COR-L47 (cell line): Measurements from ENCODE around the gene ELP6.
A peak's percentile ranks its signal among the peaks of the same experiment; 100 is the strongest.
"Not testable (repeated sequence)": the region's sequence is repeated elsewhere in the genome, so short reads cannot be mapped to it uniquely, and the experiment has no call there.

ENCODE experiments used
- DNase-seq: peaks from one replicate; lab custom pipeline; 2025; lab: John Stamatoyannopoulos, UW

Gene ELP6

DNA sequence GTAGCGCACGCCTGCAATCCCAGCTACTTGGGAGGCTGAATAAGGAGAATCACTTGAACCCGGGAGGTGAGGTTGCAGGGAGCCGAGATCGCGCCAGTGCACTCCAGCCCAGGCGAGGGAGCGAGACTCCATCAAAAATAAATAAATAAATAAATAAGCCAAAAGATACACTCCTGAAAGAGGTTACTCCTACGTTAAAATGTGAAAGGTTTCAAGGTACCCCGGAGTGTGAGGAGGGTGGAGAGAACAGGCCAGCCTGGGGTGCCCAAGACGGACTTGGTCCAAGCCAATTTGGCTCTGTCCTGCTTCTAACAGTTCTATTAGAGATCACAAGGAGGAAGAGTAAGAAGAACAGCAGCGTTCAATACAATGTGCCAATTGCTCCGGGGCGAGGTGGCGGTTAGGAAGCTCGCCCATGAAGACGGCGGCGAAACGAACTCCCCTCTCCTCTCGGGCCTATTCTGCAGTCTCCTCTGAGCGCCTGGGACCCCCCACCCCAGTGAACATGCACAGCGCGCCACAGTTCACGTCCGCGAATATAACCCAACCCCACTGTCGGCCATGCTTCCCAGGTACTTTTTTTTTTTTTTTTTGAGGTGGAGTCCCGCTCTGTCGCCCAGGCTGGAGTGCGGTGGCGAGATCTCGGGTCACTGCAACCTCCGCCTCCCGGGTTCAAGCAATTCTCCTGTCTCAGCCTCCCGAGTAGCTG lies 942 bp downstream of the ELP6 start:
- peak; percentile 8 for DNase-seq

DNA sequence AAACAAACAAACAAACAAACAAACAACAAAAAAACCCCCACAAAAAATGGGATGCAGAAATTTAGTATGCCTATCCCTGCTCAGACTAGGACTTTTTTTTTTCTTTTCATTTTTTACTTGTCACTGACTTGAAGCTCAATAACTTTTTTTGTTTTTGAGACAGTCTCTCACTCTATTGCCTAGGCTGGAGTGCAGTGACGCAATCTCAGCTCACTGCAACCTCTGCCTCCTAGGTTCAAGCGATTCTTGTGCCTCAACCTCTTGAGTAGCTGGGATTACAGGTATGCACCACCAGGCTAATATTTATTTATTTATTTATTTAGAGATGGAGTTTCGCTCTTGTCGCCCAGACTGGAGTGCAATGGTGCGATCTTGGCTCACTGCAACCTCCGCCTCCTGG lies 8.2 kb downstream of the ELP6 start:
- not testable (repeated sequence) for DNase-seq

DNA sequence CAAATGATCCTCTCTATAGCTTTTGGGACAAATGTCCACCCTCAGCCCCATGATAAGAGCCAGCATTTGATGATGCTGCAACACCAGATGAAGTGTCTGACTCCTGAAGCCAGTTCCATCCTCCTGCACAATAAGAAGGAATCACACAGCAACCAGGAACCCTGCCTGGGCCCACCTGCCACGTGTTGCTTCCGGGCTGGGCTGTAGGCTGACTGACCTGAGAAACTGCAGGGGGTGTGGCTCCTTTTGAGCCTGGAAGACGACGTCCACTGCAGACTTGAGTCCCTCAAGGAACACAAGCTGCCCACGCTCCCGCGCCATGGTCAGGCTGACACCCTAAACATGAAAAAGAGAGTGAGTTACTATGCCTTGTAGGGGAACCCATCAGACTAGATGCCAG lies 9.4 kb downstream of the ELP6 start:
- DNase-seq: no peak

DNA sequence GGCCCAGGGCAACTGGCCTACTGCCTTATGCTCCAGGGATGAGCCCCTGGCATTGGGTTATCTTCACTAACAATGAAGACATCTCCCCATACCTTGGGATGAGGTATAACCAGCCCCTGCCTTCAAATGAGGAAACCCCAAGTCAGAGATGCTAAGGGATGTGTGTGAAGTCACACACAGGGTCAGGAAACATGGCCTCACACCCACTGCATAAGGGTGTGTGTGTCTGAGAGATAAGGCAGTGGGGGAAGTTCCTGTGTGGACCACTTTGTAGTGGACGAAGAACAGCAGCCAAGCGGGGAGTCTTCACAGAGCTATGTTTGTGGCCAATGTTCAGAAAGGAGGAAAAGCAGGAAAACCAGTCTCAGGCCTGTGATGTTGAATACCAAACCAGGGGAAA lies 10.5 kb downstream of the ELP6 start:
- DNase-seq: no peak

DNA sequence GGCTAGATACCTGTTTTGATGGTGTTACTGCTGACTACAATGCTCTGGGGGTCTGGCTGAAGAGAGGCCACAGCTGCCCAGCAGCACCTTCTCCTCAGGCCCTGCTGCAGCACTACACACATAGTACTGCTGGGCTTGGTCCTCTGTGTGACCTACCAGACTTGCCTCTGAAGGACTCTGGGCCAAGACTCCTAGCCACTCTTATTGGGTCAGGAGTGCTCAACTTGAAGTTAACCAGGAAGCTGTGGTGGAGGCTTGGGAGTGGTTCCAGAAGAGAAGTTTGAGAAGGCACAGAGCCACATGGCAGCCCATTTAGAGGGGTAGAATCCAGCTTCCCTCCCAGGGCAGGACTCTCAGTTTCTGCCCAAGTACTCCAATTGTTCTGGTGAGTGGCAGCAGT lies 16.6 kb downstream of the ELP6 start:
- no peak for DNase-seq

DNA sequence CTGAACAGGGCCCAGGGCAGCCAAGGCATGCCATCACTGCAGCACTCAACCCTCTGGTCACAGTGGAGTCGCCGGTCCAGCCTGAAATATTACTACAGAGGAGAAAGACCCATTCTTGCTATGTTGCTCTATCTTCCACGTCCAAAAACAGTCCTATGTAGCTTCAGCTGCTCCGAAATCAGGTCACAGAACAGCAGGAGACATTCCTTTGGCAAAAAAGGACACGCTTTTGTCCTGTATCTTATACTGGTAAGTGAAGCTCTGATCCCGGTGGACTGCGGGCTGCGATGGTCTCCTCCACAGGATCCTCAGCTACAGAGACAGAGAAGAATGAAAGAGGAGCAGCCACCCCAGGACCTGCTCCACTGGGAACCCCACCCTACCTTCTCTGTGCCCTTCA lies 17.6 kb downstream of the ELP6 start:
- DNase-seq: no peak

DNA sequence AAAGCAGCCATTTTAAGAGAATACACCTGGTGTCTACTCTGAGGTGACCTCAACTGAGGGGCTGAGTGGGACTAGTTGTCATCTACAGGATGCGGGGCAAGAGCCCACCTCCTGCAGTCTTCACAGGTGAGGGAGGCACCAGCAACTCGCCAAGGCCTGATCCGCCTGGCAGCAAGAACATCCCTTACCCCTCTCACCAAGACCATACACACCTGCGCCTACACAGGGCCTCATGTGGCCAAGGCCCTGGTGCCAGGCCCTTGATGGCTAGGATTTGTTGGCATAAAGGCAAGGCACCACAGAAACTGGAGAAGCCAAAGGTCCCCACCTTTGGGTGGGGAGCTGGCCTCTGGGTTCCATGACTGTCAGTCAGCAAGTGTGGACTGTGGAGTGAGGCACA lies 18.4 kb downstream of the ELP6 start:
- DNase-seq: no peak

DNA sequence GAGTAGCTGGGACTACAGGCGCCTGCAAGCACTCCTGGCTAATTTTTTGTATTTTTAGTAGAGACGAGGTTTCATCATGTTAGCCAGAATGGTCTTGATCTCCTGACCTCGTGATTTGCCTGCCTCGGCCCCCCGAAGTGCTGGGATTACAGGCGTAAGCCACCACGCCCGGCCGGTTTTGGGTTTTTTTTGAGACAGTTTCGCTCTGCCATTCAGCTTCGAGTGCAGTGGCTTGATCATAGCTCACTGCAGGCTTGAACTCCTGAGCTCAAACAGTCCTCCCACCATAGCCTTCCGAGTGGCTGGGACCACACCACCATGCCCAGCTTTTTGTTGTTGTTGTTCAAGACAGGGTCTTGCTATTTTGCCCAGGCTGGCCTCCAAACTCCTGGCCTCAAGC lies 21.7 kb downstream of the ELP6 start:
- no peak for DNase-seq

DNA sequence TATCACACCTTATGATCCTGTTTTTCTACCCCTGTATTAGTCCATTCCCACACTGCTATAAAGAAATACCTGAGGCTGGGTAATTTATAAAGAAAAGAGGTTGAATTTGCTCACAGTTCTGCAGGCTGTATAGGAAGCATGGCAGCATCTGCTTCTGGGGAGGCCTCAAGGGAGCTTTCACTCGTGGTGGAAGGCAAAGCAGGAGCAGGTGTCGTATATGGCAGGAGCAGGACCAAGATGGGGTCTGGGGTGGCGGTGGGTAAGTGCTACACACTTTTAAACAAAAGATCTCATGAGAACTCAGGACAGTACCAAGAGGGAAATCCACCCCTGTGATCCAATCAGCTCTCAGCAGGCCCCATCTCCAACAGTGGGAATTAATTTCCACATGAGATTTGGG lies 22.3 kb downstream of the ELP6 start:
- DNase-seq: no peak

DNA sequence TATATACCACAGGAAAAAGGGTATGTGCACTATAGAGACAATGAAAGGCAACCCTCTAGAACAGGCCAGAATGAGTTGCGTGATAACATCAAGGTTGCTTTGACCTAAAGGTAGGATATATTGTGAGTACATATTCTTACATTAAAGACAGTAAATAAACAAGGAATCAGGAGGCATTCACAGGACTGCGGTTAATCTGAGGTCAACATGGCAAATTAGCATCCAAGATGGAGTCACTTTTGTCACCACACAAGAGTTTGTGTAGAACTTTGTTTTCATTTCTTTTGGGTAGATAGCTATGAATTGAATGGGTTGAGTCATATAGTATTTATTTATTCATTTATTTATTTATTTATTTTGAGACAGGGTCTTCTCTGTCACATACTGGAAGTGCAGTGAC lies 26.2 kb downstream of the ELP6 start:
- DNase-seq: no peak

DNA sequence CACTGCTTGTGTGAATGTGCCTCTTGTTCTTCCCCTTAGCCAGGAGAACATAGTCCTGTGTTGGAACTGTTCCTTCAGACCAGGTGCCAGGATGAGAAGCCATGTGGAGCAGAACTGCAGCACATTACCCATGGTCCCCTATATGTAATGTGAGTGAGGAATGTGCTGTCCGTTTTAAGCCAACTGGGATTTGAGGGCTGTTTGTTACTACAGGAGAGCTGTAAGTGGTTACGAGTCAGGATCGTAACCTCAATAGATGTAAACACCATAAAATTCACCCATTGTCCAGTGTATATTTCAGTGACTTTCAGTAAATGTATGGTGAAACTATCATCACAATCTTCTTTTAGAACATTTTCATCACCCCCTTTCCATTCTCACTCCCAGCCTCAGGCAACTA lies 27.7 kb downstream of the ELP6 start:
- DNase-seq: no peak

DNA sequence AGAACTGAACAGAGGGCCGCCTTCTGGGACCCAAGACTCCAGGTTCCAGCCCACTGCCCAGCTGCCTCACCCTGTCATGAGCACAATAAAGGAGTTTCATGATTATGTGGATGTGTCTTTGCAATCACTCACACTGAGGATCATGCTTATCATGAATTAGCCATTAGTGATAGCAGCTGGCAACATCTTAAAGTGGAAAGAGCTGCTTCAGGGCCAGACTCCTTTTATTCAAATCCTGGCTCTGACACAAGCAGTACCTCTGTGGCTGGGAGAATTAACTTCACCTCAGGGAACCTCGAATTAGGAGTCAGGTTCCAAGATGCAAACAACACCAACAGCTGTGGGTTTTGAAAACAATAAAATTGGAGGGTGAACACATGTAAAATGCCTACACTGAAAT lies 31.1 kb downstream of the ELP6 start:
- DNase-seq: no peak

DNA sequence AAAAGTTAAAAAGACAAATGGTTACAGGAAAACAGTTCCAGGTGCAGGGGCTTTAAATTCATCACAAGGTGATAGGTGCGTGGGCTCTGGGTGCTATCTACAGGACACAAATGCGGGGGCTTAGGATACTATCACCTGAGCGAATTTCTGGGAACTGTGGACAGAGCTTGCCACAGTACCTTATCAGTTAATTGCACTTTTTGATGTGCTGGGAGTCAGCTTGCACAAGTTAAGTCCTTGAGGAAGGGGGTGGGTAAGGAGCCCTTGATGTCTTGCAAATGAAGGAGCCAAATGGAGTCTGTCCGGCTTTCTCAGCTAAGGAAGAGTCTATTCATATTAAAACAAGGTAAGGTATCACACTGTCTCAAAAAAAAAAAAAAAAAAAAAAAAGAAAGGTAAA lies 31.7 kb downstream of the ELP6 start:
- DNase-seq: not testable (repeated sequence)

DNA sequence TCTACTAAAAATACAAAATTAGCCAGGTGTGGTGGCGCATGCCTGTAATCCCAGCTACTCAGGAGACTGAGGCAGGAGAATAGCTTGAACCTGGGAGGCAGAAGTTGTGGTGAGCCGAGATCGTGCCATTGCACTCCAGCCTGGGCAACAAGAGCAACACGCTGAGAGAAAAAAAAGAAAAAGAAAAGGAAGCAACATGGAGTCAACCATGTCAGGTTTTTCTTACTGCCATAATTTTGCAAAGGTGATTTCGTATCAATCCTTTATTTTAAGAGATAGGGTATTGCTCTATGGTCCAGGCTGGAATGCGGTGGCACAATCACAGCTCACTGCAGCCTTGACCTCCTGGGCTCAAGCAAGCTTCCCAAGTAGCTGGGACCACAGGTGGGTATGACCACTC lies 33.2 kb downstream of the ELP6 start:
- DNase-seq: not testable (repeated sequence)

DNA sequence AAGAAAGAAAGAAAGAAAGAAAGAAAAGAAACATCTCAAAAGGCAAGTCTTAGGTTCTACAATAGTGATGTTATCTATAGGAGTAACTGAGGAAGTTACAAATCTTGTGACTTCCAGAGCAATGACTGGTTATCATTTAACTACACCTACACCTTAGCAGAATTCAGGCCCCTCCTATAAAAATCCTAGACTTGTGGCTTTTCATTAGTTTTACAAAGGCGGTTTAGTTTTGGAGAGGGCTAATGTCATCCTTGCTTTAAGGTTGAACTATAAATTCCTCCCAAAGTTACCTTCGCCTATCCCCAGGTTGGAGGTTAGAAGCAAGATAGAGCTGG lies 33.7 kb downstream of the ELP6 start:
- no peak for DNase-seq

DNA sequence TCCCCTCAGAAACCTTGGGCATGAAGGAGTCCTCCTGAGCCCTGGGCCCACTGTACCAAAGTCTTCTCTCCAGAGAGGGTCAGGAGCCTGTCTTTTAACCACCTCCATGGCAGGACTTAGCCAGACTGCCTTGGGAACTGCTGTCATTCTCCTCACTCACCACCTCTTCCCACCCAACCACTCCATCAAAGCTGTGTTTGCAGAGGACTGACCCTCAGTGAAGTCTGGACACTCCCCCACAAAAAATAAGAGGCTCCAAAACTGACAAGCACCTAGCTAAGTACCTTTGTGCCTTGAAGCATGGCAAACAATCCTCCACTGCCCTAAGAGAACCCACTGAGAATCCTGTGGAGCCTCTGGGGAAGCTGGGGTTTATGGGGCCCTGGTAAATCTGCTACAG lies 35.5 kb downstream of the ELP6 start:
- DNase-seq: no peak

DNA sequence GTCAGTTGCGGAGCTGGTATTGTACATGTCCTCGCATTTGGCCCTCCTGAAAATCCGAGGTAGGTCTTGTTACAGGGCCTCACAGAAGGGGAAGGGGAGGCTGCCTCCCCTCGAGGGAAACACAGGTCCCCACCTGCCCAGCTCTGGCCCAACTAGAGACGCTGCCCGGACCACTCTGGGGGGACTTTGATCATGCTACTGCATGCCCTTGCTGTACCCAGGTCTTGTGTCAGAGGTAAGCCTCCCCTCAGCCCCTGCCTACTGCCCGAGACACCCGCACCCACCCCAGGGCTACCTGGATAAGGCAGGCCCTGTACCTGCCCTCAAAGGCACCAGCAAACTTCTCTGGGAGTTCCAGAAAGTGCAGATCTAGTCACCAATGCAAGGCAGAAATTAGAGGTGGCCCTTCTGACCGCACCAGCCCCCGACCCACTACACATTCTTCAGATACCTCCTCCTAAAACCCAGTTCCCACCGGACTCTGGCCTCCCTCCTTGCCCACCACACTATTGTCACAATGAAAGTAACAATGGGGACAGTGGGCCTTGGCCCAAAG lies 36.8 kb downstream of the ELP6 start:
- no peak for DNase-seq

DNA sequence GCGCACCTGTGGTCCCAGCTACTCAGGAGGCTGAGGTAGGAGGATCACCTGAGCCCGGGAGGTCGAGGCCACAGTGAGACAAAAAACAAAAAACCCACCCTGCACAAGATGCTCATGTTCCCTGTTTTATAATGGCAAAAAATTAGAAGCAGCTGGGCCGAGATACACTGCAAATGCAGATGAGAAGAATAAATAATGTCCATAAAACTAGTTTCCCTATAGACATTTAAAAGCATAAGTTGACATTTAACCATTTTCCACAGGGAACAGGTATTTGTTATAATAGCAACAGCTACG lies 37.2 kb downstream of the ELP6 start:
- no peak for DNase-seq

DNA sequence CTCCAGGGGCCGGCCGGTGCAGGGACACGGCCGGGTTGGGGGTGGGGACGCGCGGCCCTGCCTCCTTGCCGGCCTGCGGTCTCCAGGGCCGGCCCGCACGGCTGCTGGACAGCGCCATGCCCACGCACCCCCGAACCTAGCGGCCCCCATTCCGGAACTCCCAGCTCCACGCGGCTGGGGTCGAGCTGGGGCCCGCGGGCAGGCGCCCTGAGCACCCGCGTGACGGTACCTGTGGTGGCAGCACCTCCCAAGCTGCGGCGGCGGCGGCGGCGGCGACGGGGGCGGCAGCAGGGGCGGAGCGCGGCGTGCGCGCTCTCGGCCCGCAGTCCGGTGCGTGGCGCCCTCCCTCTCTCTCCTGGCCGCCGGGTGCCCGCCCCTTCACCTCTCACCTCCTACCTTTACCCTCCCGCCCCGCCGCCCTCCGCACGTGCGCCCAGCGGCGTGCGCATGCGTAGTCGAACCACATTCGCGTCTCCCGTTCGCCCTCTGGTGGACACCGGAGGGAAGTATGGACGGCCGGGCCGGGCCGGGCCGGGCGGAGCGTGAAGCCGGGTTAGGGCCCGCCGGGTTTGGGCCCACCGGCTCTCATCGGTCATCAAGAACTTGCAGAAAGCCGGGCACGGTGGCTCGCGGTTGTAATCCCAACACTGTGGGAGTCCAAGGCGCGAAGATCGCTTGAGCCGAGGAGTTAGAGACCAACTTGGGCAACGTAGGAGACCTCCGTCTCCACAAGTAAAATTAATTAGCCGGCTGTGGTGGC lies 37.8 kb downstream of the ELP6 start, which contains the start of gene SCAP:
Gene SCAP (minus strand): TSS at position 372 of the 760 bp plus-strand sequence. CDS start 32,948 bp downstream, outside the sequence.
- DNase-seq: peak; percentile 63

DNA sequence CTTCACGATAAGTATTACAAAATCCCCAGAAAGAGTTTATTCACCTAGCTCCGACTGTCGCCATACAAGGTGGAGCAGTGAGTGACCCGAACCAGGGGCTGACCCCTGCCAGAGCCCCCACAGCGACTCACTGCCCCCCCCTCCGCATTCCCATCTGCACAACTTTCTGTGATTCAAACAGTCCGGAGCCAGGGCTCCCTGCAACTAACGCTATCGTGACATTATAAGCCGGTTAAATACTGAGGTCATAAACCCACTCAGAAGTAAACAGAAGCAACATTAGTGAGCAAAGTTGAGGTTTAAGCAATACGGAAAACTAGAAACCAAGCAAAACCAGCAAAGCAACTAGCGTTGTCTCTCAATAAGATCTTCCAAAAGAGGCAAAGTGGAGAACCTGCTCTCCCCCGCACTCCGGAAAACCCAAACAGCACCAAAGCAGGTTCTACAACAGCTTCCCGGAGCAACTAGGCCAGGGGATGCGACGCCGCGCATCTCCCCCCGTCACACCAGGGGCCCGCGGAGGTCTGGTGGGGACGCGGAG lies 38.4 kb downstream of the ELP6 start:
- DNase-seq: no peak

DNA sequence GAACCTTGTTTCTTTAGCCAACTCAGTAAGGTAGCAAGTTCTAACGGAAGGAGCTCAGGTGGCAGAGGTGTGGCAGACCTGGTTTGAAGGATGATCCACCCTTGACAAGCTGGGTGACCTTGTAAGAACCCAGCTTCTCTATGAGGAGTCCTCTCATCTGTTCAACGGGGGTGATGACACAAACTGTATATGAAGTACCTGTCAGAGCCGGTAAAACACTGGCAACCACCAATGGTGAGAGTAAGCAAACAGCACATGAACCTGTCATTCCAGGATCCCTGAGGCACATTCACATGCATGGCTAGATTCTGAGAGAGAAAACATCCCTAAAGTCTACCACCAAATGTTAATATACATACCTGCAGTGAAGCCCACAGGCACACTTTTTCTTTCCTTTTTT lies 40.1 kb downstream of the ELP6 start:
- no peak for DNase-seq

DNA sequence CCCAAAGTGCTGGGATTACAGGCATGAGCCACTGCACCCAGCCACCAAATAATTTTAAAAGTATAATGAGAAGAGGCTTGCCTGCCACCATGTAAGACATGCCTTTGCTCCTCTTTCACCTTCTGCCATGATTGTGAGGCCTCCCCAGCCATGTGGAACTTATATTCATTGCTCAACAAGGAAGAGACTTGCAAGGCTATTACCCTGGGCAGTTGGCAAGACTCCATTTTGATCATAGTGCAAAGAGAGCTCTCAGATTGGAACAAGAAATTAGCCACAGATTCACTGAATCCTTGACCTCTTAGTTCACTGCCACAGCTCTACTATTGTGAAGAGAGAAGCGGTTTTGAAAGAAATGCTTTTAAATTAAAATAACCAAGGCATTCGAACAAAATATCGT lies 43.9 kb downstream of the ELP6 start:
- DNase-seq: no peak

DNA sequence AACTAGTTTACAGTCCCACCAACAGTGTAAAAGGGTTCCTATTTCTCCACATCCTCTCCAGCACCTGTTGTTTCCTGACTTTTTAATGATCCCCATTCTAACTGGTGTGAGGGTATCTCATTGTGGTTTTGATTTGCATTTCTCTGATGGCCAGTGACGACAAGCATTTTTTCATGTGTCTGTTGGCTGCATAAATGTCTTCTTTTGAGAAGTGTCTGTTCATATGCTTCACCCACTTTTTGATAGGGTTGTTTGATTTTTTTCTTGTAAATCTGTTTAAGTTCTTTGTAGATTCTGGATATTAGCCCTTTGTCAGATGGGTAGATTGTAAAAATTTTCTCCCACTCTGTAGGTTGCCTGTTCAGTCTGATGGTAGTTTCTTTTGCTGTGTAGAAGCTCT lies 45.2 kb downstream of the ELP6 start:
- not testable (repeated sequence) for DNase-seq
